Endothelial cell of umbilical vein (primary cell): ENCODE measurements around the gene RAB3IP. TPM values are rescaled to one million over a fixed set of nuclear protein-coding genes. Genes with fewer than 3 reads are reported as not detected.

Source experiments
- BruUV-seq: library from RNA; stranded (reverse); fragments of 400-500 nt; replicated peaks from 2 replicates; lab custom pipeline; 2021; lab: Mats Ljungman, UMichigan
- CTCF ChIA-PET: fragments of 300-600, 350-600 bp; sonication (Branson Sonifier 250); formaldehyde crosslinking; loops from one replicate; lab custom pipeline; 2021; ENCODE audit warnings: antibody characterized with exemption, inconsistent platforms; lab: Charles Lee
- POLR2A ChIA-PET: fragments of 300-600, 350-600 bp; sonication (Branson Sonifier 250); formaldehyde crosslinking; loops from one replicate; lab custom pipeline; 2021; ENCODE audit warnings: antibody characterized with exemption, inconsistent platforms; lab: Charles Lee
- DNase-seq: peaks from one replicate; pipeline ENCODE4 v3.0.0-alpha.2; 2011; ENCODE audit warnings: low read depth, low spot score
- FAIRE-seq: peaks from 2 replicates; lab custom pipeline; 2011; peaks lifted over from hg19 to GRCh38; lab: Jason Lieb, UNC
- H2AFZ ChIP-seq: 2 replicates; pipeline ENCODE4 v1.6.0; 2012; ENCODE audit warnings: low read depth, low read length, control low read depth, inconsistent platforms
- H3K27ac ChIP-seq: 2 replicates; pipeline ENCODE4 v1.5.1; 2011; ENCODE audit warnings: low read depth, mild to moderate bottlenecking, control low read depth, low read length, moderate library complexity; ENCODE audit not compliant: insufficient read depth
- H3K27me3 ChIP-seq, 2 experiments: 2 replicates each; pipeline versions ENCODE4 v1.6.0 to v1.6.1; 2011; ENCODE audit warnings: low read length in 2 of 2, mixed read lengths in 1 of 2; ENCODE audit not compliant: control insufficient read depth in 2 of 2, insufficient read depth in 2 of 2
- H3K36me3 ChIP-seq, 2 experiments: 2 replicates in 1 of 2; 3 replicates in 1 of 2; pipeline ENCODE4 v1.5.1; 2011; ENCODE audit warnings: low read length in 2 of 2, mild to moderate bottlenecking in 1 of 2, moderate library complexity in 1 of 2; ENCODE audit not compliant: control insufficient read depth in 2 of 2, insufficient read depth in 2 of 2; ENCODE audit errors: extremely low read depth in 1 of 2
- H3K4me1 ChIP-seq: 3 replicates; pipeline ENCODE4 v1.5.1; 2011; ENCODE audit warnings: mild to moderate bottlenecking, low read length; ENCODE audit not compliant: control insufficient read depth, insufficient read depth; ENCODE audit errors: extremely low read depth
- H3K4me2 ChIP-seq: 2 replicates; pipeline ENCODE4 v1.6.1; 2011; ENCODE audit warnings: low read length, control low read depth, mixed read lengths; ENCODE audit not compliant: insufficient read depth
- H3K4me3 ChIP-seq, 3 experiments: fragments of 200-600 bp in 1 of 3; sonication (generic), shearing (Covaris generic) in 1 of 3; replicated peaks in 1 of 3; 2 replicates each; pipeline ENCODE4 v1.5.1; 2011 to 2016; ENCODE audit warnings: control low read depth in 3 of 3, low read length in 3 of 3, mild to moderate bottlenecking in 2 of 3, inconsistent platforms in 1 of 3, low read depth in 1 of 3, moderate library complexity in 1 of 3; ENCODE audit not compliant: insufficient read depth in 1 of 3
- H3K79me2 ChIP-seq: 2 replicates; pipeline ENCODE4 v1.6.0; 2012; ENCODE audit warnings: low read length, inconsistent platforms; ENCODE audit not compliant: control insufficient read depth, insufficient read depth
- H3K9ac ChIP-seq: replicated peaks from 2 replicates; pipeline ENCODE3; 2011; ENCODE audit warnings: low read length, control low read depth; ENCODE audit not compliant: insufficient read depth; ENCODE audit errors: extremely low read depth
- H3K9me1 ChIP-seq: replicated peaks from 3 replicates; pipeline ENCODE4 v1.6.0; 2011; ENCODE audit warnings: mild to moderate bottlenecking, low read length; ENCODE audit not compliant: control insufficient read depth, insufficient read depth; ENCODE audit errors: extremely low read depth
- H3K9me3 ChIP-seq: replicated peaks from 2 replicates; pipeline ENCODE4 v1.5.1; 2012; ENCODE audit warnings: low read length, inconsistent platforms; ENCODE audit not compliant: control insufficient read depth, insufficient read depth
- H4K20me1 ChIP-seq: replicated peaks from 2 replicates; pipeline ENCODE3; 2011; ENCODE audit warnings: mild to moderate bottlenecking, low read length; ENCODE audit not compliant: control insufficient read depth, insufficient read depth; ENCODE audit errors: extremely low read depth
- CTCF ChIP-seq, 2 donors: IDR thresholded peaks; 1 replicate in 1 of 2; 2 replicates in 1 of 2; pipeline ENCODE4 v1.5.1; 2011; ENCODE audit warnings: low read length in 2 of 2, mild to moderate bottlenecking in 2 of 2, moderate library complexity in 2 of 2, control low read depth in 1 of 2, inconsistent platforms in 1 of 2, low read depth in 1 of 2; ENCODE audit not compliant: insufficient read depth in 1 of 2; ENCODE audit errors: extremely low read depth in 1 of 2
- EZH2 ChIP-seq: IDR thresholded peaks from 2 replicates; pipeline ENCODE4 v1.6.1; 2012; ENCODE audit warnings: borderline replicate concordance, low read depth, mild to moderate bottlenecking, moderate library complexity, low read length, inconsistent platforms; ENCODE audit not compliant: severe bottlenecking
- FOS ChIP-seq: IDR thresholded peaks from 2 replicates; pipeline ENCODE4 v1.6.1; 2011; ENCODE audit warnings: mild to moderate bottlenecking, low read length, moderate library complexity, borderline replicate concordance; ENCODE audit not compliant: insufficient read depth
- GATA2 ChIP-seq: IDR thresholded peaks from 2 replicates; pipeline ENCODE4 v1.7.0; 2011; ENCODE audit warnings: low read depth, mild to moderate bottlenecking, moderate library complexity, mixed read lengths, low read length; ENCODE audit not compliant: insufficient read length, insufficient read depth
- JUN ChIP-seq: IDR thresholded peaks from 2 replicates; pipeline ENCODE4 v1.6.1; 2011; ENCODE audit warnings: borderline replicate concordance, low read depth; ENCODE audit not compliant: insufficient read length, insufficient read depth
- MAX ChIP-seq: IDR thresholded peaks from 2 replicates; pipeline ENCODE4 v1.6.1; 2011; ENCODE audit not compliant: insufficient read depth, insufficient read length
- MYC ChIP-seq: IDR thresholded peaks from one replicate; pipeline ENCODE4 v1.6.1; 2011; ENCODE audit warnings: mild to moderate bottlenecking, low read depth, low read length
- POLR2A ChIP-seq: IDR thresholded peaks from 2 replicates; pipeline ENCODE4 v1.6.1; 2012; ENCODE audit warnings: low read depth, mild to moderate bottlenecking, control low read depth, low read length
- POLR2AphosphoS5 ChIP-seq: IDR thresholded peaks from 2 replicates; pipeline ENCODE4 v1.6.1; 2012; ENCODE audit warnings: low read depth, mild to moderate bottlenecking, control low read depth, low read length, moderate library complexity; ENCODE audit not compliant: insufficient read depth
- dilution Hi-C: fragments of 300-500 bp; cut with MboI; formaldehyde crosslinking; loops from one replicate; pipeline ENCODE4 v1.15.0; 2019; ENCODE audit warnings: low sequenced_read_pairs; ENCODE audit not compliant: extremely low pct_ligation_motif_present
- intact Hi-C: fragments of 100-400 bp; cut with micrococcal nuclease; formaldehyde crosslinking; loops from one replicate; pipeline ENCODE4 v1.10.0; 2022
- polyA plus RNA-seq, 4 experiments: library from polyadenylated mRNA; depleted of rRNA in 3 of 4; stranded (reverse) in 3 of 4; unstranded in 1 of 4; fragments of >200 nt; gene quantifications; 2 replicates each; pipeline versions ENCODE4 v1.2.1 to v1.2.3, GENCODE V29; 2011 to 2012; ENCODE audit warnings: missing spikeins in 1 of 4
- total RNA-seq: library from RNA; stranded (reverse); gene quantifications from 2 replicates; pipeline ENCODE4 v1.2.3, GENCODE V29; 2021

RAB3IP gene
- total and polyA plus RNA-seq, 2 donors (not counting 3 experiments of a cell fraction or from before 2014, with no cell fraction given) = 9.6 to 13.3 TPM

GRCh38 chr12:69708649-69709048 is 30.0 kb upstream of the RAB3IP start:
- BruUV-seq = no TSS peak
- FAIRE-seq (no peak), DNase-seq (no peak)
- no peaks in the 10 kb centered on the region for H3K36me3 ChIP-seq
- no peak overlapping the region for H3K9ac ChIP-seq
- peaks cover 0 to 4% of the 10 kb centered on the region in 2 experiments for H3K27me3 ChIP-seq
- H3K4me3 ChIP-seq = no peak overlapping the region
- H3K27ac ChIP-seq = no peak overlapping the region
- no peaks in the 10 kb centered on the region for H3K9me1 ChIP-seq
- dilution Hi-C loops = no loop called here
- H2AFZ ChIP-seq = no peak overlapping the region
- ChIA-PET CTCF (interaction anchor here (1.3 kb wide), 1 partner anchor 10 kb away, joined by 4 read pairs; no protein-coding TSS in a partner anchor), POLR2A (no interaction called here)
- no peaks in the 10 kb centered on the region for H3K79me2 ChIP-seq
- no peaks in the 10 kb centered on the region for H4K20me1 ChIP-seq
- TF ChIP-seq EZH2 (no peak), JUN (no peak), MAX (no peak), GATA2 (no peak), CTCF (IDR thresholded peaks at IDR 0.05; ENCODE audit: extremely low read depth in 1 of 2, insufficient read depth in 1 of 2, low read depth in 1 of 2, low read length in 2 of 2) (no peak), MYC (no peak), FOS (no peak), POLR2AphosphoS5 (no peak), POLR2A (no peak)
- intact Hi-C loops = no loop called here
- no peaks in the 10 kb centered on the region for H3K9me3 ChIP-seq
- no peak overlapping the region for H3K4me2 ChIP-seq
- H3K4me1 ChIP-seq = no peaks in the 10 kb centered on the region
